Activated CD8-positive, alpha-beta T cell treated with anti-CD3 and anti-CD28 coated beads for 36 hours (primary cell): ENCODE data around the gene VWA7. TPM values are rescaled to one million over a fixed set of nuclear protein-coding genes. Genes with fewer than 3 reads are reported as not detected.
"Not testable (repeated sequence)": the region's sequence is repeated elsewhere in the genome, so short reads cannot be mapped to it uniquely, and the experiment has no call there.

Source experiments
- ATAC-seq: fragments of 200-7000 bp; cut with Tn5 transposase; one replicate; pipeline ENCODE4 v1.10.0; 2021; ENCODE audit warnings: mild to moderate bottlenecking, moderate library complexity
- CTCF ChIA-PET: fragments of 350-600 bp; sonication (Branson Sonifier 250); formaldehyde crosslinking; loops from one replicate; lab custom pipeline; 2021; ENCODE audit warnings: antibody characterized with exemption; lab: Charles Lee
- POLR2A ChIA-PET: fragments of 350-600 bp; sonication (Branson Sonifier 250); formaldehyde crosslinking; loops from one replicate; lab custom pipeline; 2021; ENCODE audit warnings: antibody characterized with exemption; lab: Charles Lee
- DNase-seq: peaks from one replicate; pipeline ENCODE4 v3.0.0-alpha.2; 2020
- H3K27ac Mint-ChIP-seq: one replicate; pipeline ENCODE4 v1.8.0; 2021; ENCODE audit warnings: mild to moderate bottlenecking, mixed read lengths
- H3K27me3 Mint-ChIP-seq: one replicate; pipeline ENCODE4 v1.8.0; 2021; ENCODE audit warnings: mixed read lengths
- H3K36me3 Mint-ChIP-seq: one replicate; pipeline ENCODE4 v1.8.0; 2021; ENCODE audit warnings: low read depth, mixed read lengths
- H3K4me1 Mint-ChIP-seq: one replicate; pipeline ENCODE4 v1.8.0; 2021; ENCODE audit warnings: low read depth, mixed read lengths
- H3K4me3 Mint-ChIP-seq: one replicate; pipeline ENCODE4 v1.8.0; 2021; ENCODE audit warnings: mild to moderate bottlenecking, moderate library complexity, mixed read lengths
- H3K9me3 Mint-ChIP-seq: one replicate; pipeline ENCODE4 v1.8.0; 2021; ENCODE audit warnings: mixed read lengths
- intact Hi-C: fragments of 100-400 bp; cut with micrococcal nuclease; formaldehyde crosslinking; loops from one replicate; pipeline ENCODE4 v1.10.0; 2022
- total RNA-seq, 2 experiments: library from RNA; stranded (reverse); gene quantifications; one replicate each; pipeline ENCODE4 v1.2.3, GENCODE V29; 2021
- TF ChIP-seq, protein P1 (sequence below): fragments of 200-600 bp; IDR thresholded peaks from one replicate; pipeline ENCODE4 v1.8.0; 2022; ENCODE audit warnings: antibody characterized with exemption, mild to moderate bottlenecking

The VWA7 gene
- total RNA-seq, 2 experiments from 2014 or later, result 1.6 TPM

DNA sequence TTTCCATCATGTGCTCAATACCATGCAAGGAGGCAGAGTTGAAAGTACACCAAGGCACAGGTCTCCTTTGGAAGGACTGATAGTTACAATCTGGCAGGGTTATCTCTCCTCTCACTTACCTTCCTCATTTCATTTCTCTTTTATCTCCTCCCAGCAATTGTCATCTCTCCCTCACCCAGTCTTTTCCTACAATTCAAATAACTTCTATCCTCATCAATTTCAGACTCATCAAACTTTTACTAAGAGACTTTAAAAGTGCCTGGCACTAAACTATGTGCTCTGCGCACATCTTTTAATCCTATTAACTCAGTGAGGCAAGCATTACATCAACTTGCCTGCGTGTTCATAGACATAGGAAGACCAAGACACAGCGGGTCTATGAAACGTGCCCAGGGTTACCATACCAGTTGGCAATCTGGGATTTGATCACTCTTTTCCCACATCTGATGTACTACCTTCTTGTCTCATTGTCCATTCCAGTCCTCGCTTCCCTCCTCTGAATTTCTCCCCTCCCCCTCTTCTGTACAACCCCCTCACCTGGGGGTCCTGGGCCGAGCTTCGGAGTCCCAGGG, 17.3 kb upstream of the VWA7 start:
- Mint-ChIP-seq H3K9me3 (no peaks in the 10 kb centered on the region), H3K4me1 (peaks cover 43% of the 10 kb centered on the region), H3K4me3 (peak overlapping the region; percentile 92), H3K27ac (peak overlapping the region; percentile 93), H3K36me3 (peaks cover 47% of the 10 kb centered on the region), H3K27me3 (no peaks in the 10 kb centered on the region)
- TF ChIP-seq, protein P1, sequence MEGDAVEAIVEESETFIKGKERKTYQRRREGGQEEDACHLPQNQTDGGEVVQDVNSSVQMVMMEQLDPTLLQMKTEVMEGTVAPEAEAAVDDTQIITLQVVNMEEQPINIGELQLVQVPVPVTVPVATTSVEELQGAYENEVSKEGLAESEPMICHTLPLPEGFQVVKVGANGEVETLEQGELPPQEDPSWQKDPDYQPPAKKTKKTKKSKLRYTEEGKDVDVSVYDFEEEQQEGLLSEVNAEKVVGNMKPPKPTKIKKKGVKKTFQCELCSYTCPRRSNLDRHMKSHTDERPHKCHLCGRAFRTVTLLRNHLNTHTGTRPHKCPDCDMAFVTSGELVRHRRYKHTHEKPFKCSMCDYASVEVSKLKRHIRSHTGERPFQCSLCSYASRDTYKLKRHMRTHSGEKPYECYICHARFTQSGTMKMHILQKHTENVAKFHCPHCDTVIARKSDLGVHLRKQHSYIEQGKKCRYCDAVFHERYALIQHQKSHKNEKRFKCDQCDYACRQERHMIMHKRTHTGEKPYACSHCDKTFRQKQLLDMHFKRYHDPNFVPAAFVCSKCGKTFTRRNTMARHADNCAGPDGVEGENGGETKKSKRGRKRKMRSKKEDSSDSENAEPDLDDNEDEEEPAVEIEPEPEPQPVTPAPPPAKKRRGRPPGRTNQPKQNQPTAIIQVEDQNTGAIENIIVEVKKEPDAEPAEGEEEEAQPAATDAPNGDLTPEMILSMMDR, result no peak
- ATAC-seq (no peak), DNase-seq (no peak)
- CTCF ChIA-PET, result interaction anchor here (1.0 to 2.2 kb wide), 5 partner anchors 8 to 65 kb away, joined by 4 to 11 read pairs (median 8); partner anchors contain the start of genes DDAH2 and LSM2
- intact Hi-C loops, result no loop called here
- POLR2A ChIA-PET, result interaction anchor here (0.7 to 3.7 kb wide), 11 partner anchors 9 to 70 kb away, joined by 3 to 24 read pairs (median 4); partner anchors contain the start of genes CLIC1, HSPA1B, LSM2 and MSH5

DNA sequence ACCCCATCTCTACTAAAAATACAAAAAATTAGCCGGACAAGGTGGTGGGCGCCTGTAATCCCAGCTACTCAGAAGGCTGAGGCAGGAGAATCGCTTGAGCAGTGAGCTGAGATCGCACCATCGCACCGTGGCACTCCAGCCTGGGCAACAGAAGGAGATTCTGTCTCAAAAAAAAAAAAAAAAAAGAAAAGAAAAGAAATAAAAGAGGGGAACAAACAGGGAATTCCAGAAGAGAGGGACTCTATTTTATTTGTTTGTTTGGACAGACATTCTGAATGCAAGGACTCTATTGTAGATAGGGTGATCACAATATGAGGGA, 16.8 kb upstream of the VWA7 start:
- Mint-ChIP-seq H3K4me3 (peak overlapping the region; percentile 92), H3K27ac (peak overlapping the region; percentile 93), H3K4me1 (peaks cover 43% of the 10 kb centered on the region), H3K36me3 (peaks cover 45% of the 10 kb centered on the region)
- H3K9me3 Mint-ChIP-seq, H3K27me3 Mint-ChIP-seq, POLR2A ChIA-PET, ATAC-seq, DNase-seq, intact Hi-C loops, CTCF ChIA-PET: not testable (repeated sequence)

DNA sequence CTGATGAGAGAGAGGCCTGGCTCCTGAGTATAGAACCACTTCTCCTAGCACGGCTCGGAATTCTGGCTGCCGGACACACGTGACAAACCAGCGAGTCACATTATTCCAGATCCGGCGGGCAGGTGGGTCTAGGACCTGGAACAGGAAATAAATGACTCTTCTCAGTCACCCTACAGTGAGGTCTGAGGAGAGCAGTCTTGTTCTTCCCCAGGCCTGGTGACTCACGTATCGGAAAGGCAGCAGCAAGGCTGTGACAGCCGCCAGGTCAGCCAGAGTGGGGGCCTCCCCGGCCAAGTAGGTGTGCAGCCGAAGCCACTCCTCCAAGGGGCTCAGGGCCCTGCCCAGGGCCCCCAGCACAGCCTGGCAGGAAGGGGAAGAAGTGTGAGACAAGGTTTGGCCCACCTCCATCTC, 15.6 kb upstream of the VWA7 start:
- ChIA-PET POLR2A (interaction anchor here (0.9 to 1.1 kb wide), 2 partner anchors 14 to 51 kb away, joined by 4 to 5 read pairs; partner anchors contain the start of gene LSM2), CTCF (interaction anchor here (1.4 to 3.8 kb wide), 3 partner anchors 14 to 35 kb away, joined by 4 to 19 read pairs (median 19); partner anchors contain the start of genes HSPA1B and LSM2)
- Mint-ChIP-seq H3K36me3 (peaks cover 39% of the 10 kb centered on the region), H3K4me1 (peaks cover 36% of the 10 kb centered on the region), H3K27me3 (no peaks in the 10 kb centered on the region), H3K9me3 (no peaks in the 10 kb centered on the region), H3K4me3 (peak overlapping the region; percentile 35), H3K27ac (peak overlapping the region; percentile 55)
- peak; percentile 57 for DNase-seq
- no peak for ATAC-seq
- intact Hi-C loops, result no loop called here
- TF ChIP-seq, protein P1, result no peak

DNA sequence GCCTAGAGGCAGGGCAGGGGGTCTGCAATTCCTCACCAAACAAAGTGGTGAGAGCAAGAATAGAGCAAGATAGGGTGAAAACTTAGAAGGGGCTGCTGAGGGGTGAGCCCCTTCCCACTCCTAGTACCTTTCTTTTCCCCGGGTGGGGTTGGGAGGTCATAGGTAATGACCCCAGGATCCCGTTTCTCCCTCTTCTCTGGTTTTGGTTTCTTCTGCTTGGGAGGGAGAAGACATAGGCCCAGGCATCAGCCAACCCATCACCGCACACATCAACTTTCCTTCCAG, 14.9 kb upstream of the VWA7 start:
- peaks cover 37% of the 10 kb centered on the region for H3K36me3 Mint-ChIP-seq
- H3K4me1 Mint-ChIP-seq, result peaks cover 30% of the 10 kb centered on the region
- TF ChIP-seq, protein P1, result no peak
- ATAC-seq (no peak), DNase-seq (no peak)
- intact Hi-C loops, result no loop called here
- no peak overlapping the region for H3K27ac Mint-ChIP-seq
- ChIA-PET POLR2A (interaction anchor here (0.9 to 1.4 kb wide), 3 partner anchors 15 to 50 kb away, joined by 4 to 5 read pairs (median 5); partner anchors contain the start of gene LSM2), CTCF (interaction anchor here (1.0 to 3.8 kb wide), 13 partner anchors 13 to 111 kb away, joined by 3 to 34 read pairs (median 7); partner anchors contain the start of genes DDAH2, HSPA1A, HSPA1B and HSPA1L)
- no peaks in the 10 kb centered on the region for H3K9me3 Mint-ChIP-seq
- H3K27me3 Mint-ChIP-seq, result no peaks in the 10 kb centered on the region
- no peak overlapping the region for H3K4me3 Mint-ChIP-seq

DNA sequence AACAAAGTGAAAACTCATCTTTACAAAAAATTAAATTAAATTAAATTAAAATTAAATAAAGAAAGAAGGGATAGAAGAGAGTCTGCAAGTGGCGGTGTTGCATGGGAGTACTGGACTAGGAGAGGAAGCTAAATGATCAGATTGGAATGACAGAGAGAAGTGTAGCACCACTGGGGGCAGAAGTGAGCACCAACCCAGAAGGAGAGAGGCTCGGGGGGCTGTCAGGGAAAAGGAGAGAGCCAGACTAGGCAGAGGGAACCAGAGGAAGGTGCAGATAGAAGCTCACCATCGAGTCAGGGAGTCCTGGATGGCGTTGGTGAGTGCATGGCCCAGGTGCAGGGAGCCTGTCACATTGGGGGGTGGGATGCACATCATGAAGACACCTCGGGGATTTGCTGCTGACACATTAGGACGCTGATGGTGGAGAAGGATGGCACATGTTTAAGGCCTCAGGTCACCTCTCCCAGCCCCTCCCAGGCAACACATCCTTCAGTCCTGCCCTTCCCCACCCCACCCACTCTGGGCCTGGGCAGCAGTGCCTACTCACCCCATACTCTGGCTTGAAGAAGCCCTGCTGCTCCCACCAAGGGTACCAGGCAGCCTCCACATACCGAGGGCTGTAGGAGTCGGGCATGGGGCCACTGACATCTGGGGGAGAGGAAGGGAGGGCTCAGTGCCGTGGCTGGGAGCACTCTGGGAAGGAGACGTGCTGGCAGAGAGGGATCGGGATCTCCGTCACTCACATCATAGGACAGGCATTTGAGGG, 14.4 kb upstream of the VWA7 start:
- DNase-seq, result peak; percentile 73
- peaks cover 28% of the 10 kb centered on the region for H3K4me1 Mint-ChIP-seq
- intact Hi-C loops, result no loop called here
- ChIA-PET POLR2A (interaction anchor here (0.8 to 1.4 kb wide), 4 partner anchors 15 to 55 kb away, joined by 3 to 5 read pairs (median 4); partner anchors contain the start of genes CLIC1 and LSM2), CTCF (interaction anchor here (0.6 to 3.8 kb wide), 22 partner anchors 9 to 124 kb away, joined by 3 to 34 read pairs (median 4); partner anchors contain the start of genes DDAH2, HSPA1A, HSPA1B and HSPA1L)
- no peaks in the 10 kb centered on the region for H3K27me3 Mint-ChIP-seq
- TF ChIP-seq, protein P1, result peak; percentile 79
- H3K27ac Mint-ChIP-seq, result peak overlapping the region; percentile 13
- H3K9me3 Mint-ChIP-seq, result no peaks in the 10 kb centered on the region
- ATAC-seq, result no peak
- H3K4me3 Mint-ChIP-seq, result no peak overlapping the region
- peaks cover 36% of the 10 kb centered on the region for H3K36me3 Mint-ChIP-seq
